Ovary (tissue), 3 donors: ENCODE results near the gene MEIS1.

Experiments used
- CTCF ChIP-seq, 3 donors: fragments of 450-650 bp in 2 of 3; fragments of 200-600 bp in 1 of 3; IDR thresholded peaks; one replicate each; pipeline versions ENCODE4 v1.5.1 to v1.8.0; 2016 to 2022; ENCODE audit warnings: antibody characterized with exemption in 3 of 3, mild to moderate bottlenecking in 1 of 3
- POLR2A ChIP-seq: fragments of 450-650 bp; IDR thresholded peaks from one replicate; pipeline ENCODE4 v1.6.1; 2017; ENCODE audit warnings: antibody characterized with exemption, mild to moderate bottlenecking, moderate library complexity
- donor health status: DM: no; HTN: no; CAD: no.

- TF ChIP-seq CTCF (IDR thresholded peaks at IDR 0.05) (no peak), POLR2A (peak; percentile 1)
Observed at GRCh38 chr2:66433695-66433944, 1.3 kb upstream of the MEIS1 start.
